H1 (cell line): Measurements from ENCODE around the gene ZNF516. TPM values are rescaled to one million over a fixed set of nuclear protein-coding genes. Genes with fewer than 3 reads are reported as not detected.

ENCODE experiments used
- CTCF ChIA-PET: fragments of 300-600 bp; sonication (Branson Sonifier 250); formaldehyde crosslinking; loops from one replicate; lab custom pipeline; 2021; ENCODE audit not compliant: partially characterized antibody; lab: Charles Lee
- POLR2A ChIA-PET: fragments of 300-600 bp; sonication (Branson Sonifier 250); formaldehyde crosslinking; loops from one replicate; lab custom pipeline; 2021; ENCODE audit warnings: inconsistent platforms; ENCODE audit not compliant: partially characterized antibody; lab: Charles Lee
- DNase-seq, 2 experiments: peaks; one replicate each; pipeline versions ENCODE4 v3.0.0 to v3.0.0-alpha.2; 2010 to 2022; ENCODE audit warnings: low spot score in 2 of 2, low read depth in 1 of 2, mixed read lengths in 1 of 2
- FAIRE-seq: peaks from 2 replicates; lab custom pipeline; 2011; peaks lifted over from hg19 to GRCh38; lab: Jason Lieb, UNC
- H2AFZ ChIP-seq: 2 replicates; pipeline ENCODE4 v1.8.1; 2012; ENCODE audit warnings: low read length, inconsistent platforms
- H2AK5ac ChIP-seq: 2 replicates; pipeline ENCODE4 v1.6.1; 2013; ENCODE audit warnings: low read depth, low read length
- H2BK120ac ChIP-seq: replicated peaks from 2 replicates; pipeline ENCODE3; 2013; ENCODE audit warnings: low read depth, low read length, inconsistent platforms
- H2BK12ac ChIP-seq: 2 replicates; pipeline ENCODE4 v1.6.1; 2013; ENCODE audit warnings: low read depth, low read length
- H2BK15ac ChIP-seq: 2 replicates; pipeline ENCODE4 v1.6.1; 2013; ENCODE audit warnings: low read length
- H2BK20ac ChIP-seq: 2 replicates; pipeline ENCODE4 v1.6.1; 2013; ENCODE audit warnings: low read length
- H2BK5ac ChIP-seq: 2 replicates; pipeline ENCODE4 v1.6.1; 2013; ENCODE audit warnings: low read depth, low read length
- H3K14ac ChIP-seq: 2 replicates; pipeline ENCODE4 v1.6.1; 2013; ENCODE audit warnings: inconsistent platforms; ENCODE audit not compliant: insufficient read length
- H3K18ac ChIP-seq: 2 replicates; pipeline ENCODE4 v1.6.1; 2013; ENCODE audit warnings: low read length; ENCODE audit errors: extremely low read depth
- H3K23ac ChIP-seq: 2 replicates; pipeline ENCODE4 v1.6.1; 2013; ENCODE audit warnings: inconsistent platforms; ENCODE audit not compliant: insufficient read length
- H3K23me2 ChIP-seq: 2 replicates; pipeline ENCODE4 v1.6.1; 2013; ENCODE audit warnings: low read depth, low read length
- H3K27ac ChIP-seq: 2 replicates; pipeline ENCODE4 v1.6.1; 2011; ENCODE audit warnings: low read depth, low read length, inconsistent platforms
- H3K27me3 ChIP-seq, 4 experiments: replicated peaks in 1 of 4; 1 replicate in 1 of 4; 2 replicates in 3 of 4; pipeline versions ENCODE4 v1.6.1 to v1.8.1; 2011 to 2013; ENCODE audit warnings: low read length in 3 of 4, mild to moderate bottlenecking in 3 of 4, inconsistent platforms in 2 of 4, mixed read lengths in 2 of 4, moderate library complexity in 1 of 4; ENCODE audit not compliant: control insufficient read depth in 3 of 4, insufficient read depth in 3 of 4; ENCODE audit errors: extremely low read depth in 1 of 4
- H3K36me3 ChIP-seq, 4 experiments: 2 replicates each; pipeline versions ENCODE4 v1.6.1 to v1.8.1; 2011 to 2013; ENCODE audit warnings: mild to moderate bottlenecking in 4 of 4, low read length in 3 of 4, moderate library complexity in 2 of 4, control low read depth in 1 of 4, inconsistent platforms in 1 of 4; ENCODE audit not compliant: insufficient read depth in 4 of 4, control insufficient read depth in 2 of 4
- H3K4ac ChIP-seq: replicated peaks from 2 replicates; pipeline ENCODE3; 2013; ENCODE audit warnings: low read length, low read depth, mixed read lengths, inconsistent platforms; ENCODE audit not compliant: insufficient read length
- H3K4me1 ChIP-seq, 4 experiments: replicated peaks in 1 of 4; 1 replicate in 1 of 4; 2 replicates in 3 of 4; pipeline versions ENCODE4 v1.6.1 to v1.8.1; 2011 to 2013; ENCODE audit warnings: low read length in 3 of 4, inconsistent platforms in 2 of 4, mixed read lengths in 1 of 4; ENCODE audit not compliant: insufficient read depth in 4 of 4, control insufficient read depth in 3 of 4
- H3K4me2 ChIP-seq, 2 experiments: 2 replicates each; pipeline versions ENCODE4 v1.6.1 to v1.8.1; 2011 to 2013; ENCODE audit warnings: low read depth in 2 of 2, low read length in 2 of 2, control low read depth in 1 of 2, inconsistent platforms in 1 of 2, mild to moderate bottlenecking in 1 of 2; ENCODE audit not compliant: insufficient read depth in 1 of 2
- H3K4me3 ChIP-seq, 4 experiments: fragments of 200-600, 300-600 bp in 1 of 4; sonication (generic), shearing (Covaris generic), sonication (Bioruptor Twin) in 1 of 4; 2 replicates each; pipeline versions ENCODE4 v1.5.1 to v1.8.1; 2011 to 2016; ENCODE audit warnings: low read length in 4 of 4, low read depth in 3 of 4, control low read depth in 2 of 4, inconsistent platforms in 2 of 4, mild to moderate bottlenecking in 2 of 4, mixed read lengths in 1 of 4, moderate library complexity in 1 of 4; ENCODE audit not compliant: insufficient read depth in 2 of 4; ENCODE audit errors: extremely low read depth in 1 of 4
- H3K56ac ChIP-seq: replicated peaks from 2 replicates; pipeline ENCODE3; 2013; ENCODE audit warnings: low read depth, mild to moderate bottlenecking, mixed read lengths, low read length, inconsistent platforms; ENCODE audit not compliant: insufficient read length
- H3K79me1 ChIP-seq: 2 replicates; pipeline ENCODE4 v1.6.1; 2013; ENCODE audit warnings: low read depth, low read length, control low read depth
- H3K79me2 ChIP-seq, 2 experiments: 2 replicates each; pipeline versions ENCODE4 v1.6.1 to v1.8.1; 2012 to 2013; ENCODE audit warnings: low read length in 2 of 2, mild to moderate bottlenecking in 2 of 2, inconsistent platforms in 1 of 2; ENCODE audit not compliant: insufficient read depth in 2 of 2, control insufficient read depth in 1 of 2
- H3K9ac ChIP-seq, 4 experiments: replicated peaks in 1 of 4; 1 replicate in 1 of 4; 2 replicates in 3 of 4; pipeline versions ENCODE4 v1.6.1 to v1.8.1; 2011 to 2013; ENCODE audit warnings: low read depth in 3 of 4, low read length in 3 of 4, control low read depth in 2 of 4, mild to moderate bottlenecking in 2 of 4, moderate library complexity in 2 of 4, inconsistent platforms in 1 of 4; ENCODE audit errors: extremely low read depth in 1 of 4
- H3K9me3 ChIP-seq, 2 experiments: 2 replicates each; pipeline versions ENCODE4 v1.6.1 to v1.8.1; 2012 to 2013; ENCODE audit warnings: mild to moderate bottlenecking in 2 of 2, moderate library complexity in 2 of 2, control low read depth in 1 of 2, inconsistent platforms in 1 of 2, low read depth in 1 of 2, low read length in 1 of 2, mixed read lengths in 1 of 2; ENCODE audit not compliant: insufficient read depth in 2 of 2
- H4K20me1 ChIP-seq, 2 experiments: replicated peaks in 1 of 2; 2 replicates each; pipeline versions ENCODE3 to v1.8.1; 2011 to 2013; ENCODE audit warnings: inconsistent platforms in 2 of 2, low read length in 2 of 2, mild to moderate bottlenecking in 1 of 2; ENCODE audit not compliant: insufficient read depth in 2 of 2, control insufficient read depth in 1 of 2
- H4K5ac ChIP-seq: 2 replicates; pipeline ENCODE4 v1.6.1; 2013; ENCODE audit warnings: low read length, low read depth, mixed read lengths, inconsistent platforms; ENCODE audit not compliant: insufficient read length
- H4K8ac ChIP-seq: 2 replicates; pipeline ENCODE4 v1.8.0; 2013; ENCODE audit warnings: mild to moderate bottlenecking, moderate library complexity, low read length, inconsistent platforms; ENCODE audit not compliant: insufficient read depth; ENCODE audit errors: extremely low read depth
- H4K91ac ChIP-seq: replicated peaks from 2 replicates; pipeline ENCODE3; 2013; ENCODE audit warnings: low read length, mixed read lengths, inconsistent platforms; ENCODE audit not compliant: insufficient read length
- CBX5 ChIP-seq: fragments of 300-800, 300-1000 bp; sonication (generic); IDR thresholded peaks from 2 replicates; pipeline ENCODE4 v1.7.1; 2016; ENCODE audit warnings: antibody characterized with exemption, low read length, low read depth
- CHD1 ChIP-seq: IDR thresholded peaks from 2 replicates; pipeline ENCODE4 v1.6.1; 2012; ENCODE audit warnings: low read depth, low read length, improper control_type of control experiment
- HDAC6 ChIP-seq: IDR thresholded peaks from one replicate; pipeline ENCODE4 v1.7.1; 2012; ENCODE audit warnings: low read depth, mild to moderate bottlenecking, inconsistent platforms, low read length, moderate library complexity
- NANOG ChIP-seq: IDR thresholded peaks from 2 replicates; pipeline ENCODE4 v1.6.1; 2011; ENCODE audit warnings: low read length, low read depth, mild to moderate bottlenecking, inconsistent platforms; ENCODE audit not compliant: insufficient read depth, poor library complexity, severe bottlenecking
- PHF8 ChIP-seq: fragments of 200-600 bp; sonication (generic); conservative IDR thresholded peaks from 2 replicates; pipeline ENCODE4 v1.7.1; 2012; ENCODE audit warnings: low read depth, mild to moderate bottlenecking, inconsistent platforms, low read length, moderate library complexity
- POLR2AphosphoS5 ChIP-seq: IDR thresholded peaks from 2 replicates; pipeline ENCODE4 v1.6.1; 2011; ENCODE audit warnings: low read depth, low read length
- RNF2 ChIP-seq: fragments of 200-900, 300-1000 bp; sonication (generic); IDR thresholded peaks from 2 replicates; pipeline ENCODE4 v1.7.1; 2016; ENCODE audit warnings: borderline replicate concordance, low read depth, mild to moderate bottlenecking, antibody characterized with exemption, low read length; ENCODE audit not compliant: poor library complexity, severe bottlenecking; ENCODE audit errors: missing control alignments
- SP1 ChIP-seq: IDR thresholded peaks from 2 replicates; pipeline ENCODE4 v1.6.1; 2011; ENCODE audit warnings: low read depth, low read length
- TBP ChIP-seq: IDR thresholded peaks from 2 replicates; pipeline ENCODE4 v1.6.1; 2011; ENCODE audit warnings: low read depth, low read length, improper control_type of control experiment
- YY1 ChIP-seq: IDR thresholded peaks from 2 replicates; pipeline ENCODE4 v1.6.1; 2011; ENCODE audit warnings: low read depth, mild to moderate bottlenecking, low read length
- WGBS, 2 experiments: shearing (Covaris generic) in 1 of 2; methylation state at CpG; one replicate each; pipeline versions ENCODE4 v1.1.6 to v1.1.7; 2013 to 2015; ENCODE audit warnings: low lambda C conversion rate in 2 of 2, mixed read lengths in 2 of 2, inconsistent platforms in 1 of 2, low coverage in 1 of 2, missing lambda C conversion rate in 1 of 2; ENCODE audit not compliant: insufficient replicate concordance in 2 of 2, insufficient coverage in 1 of 2, insufficient read length in 1 of 2; ENCODE audit errors: extremely low coverage in 1 of 2, missing lambda C conversion rate in 1 of 2; 5-methylcytosine and 5-hydroxymethylcytosine counted together
- polyA plus RNA-seq, 7 experiments: library from polyadenylated mRNA; depleted of rRNA in 3 of 7; stranded (reverse) in 5 of 7; unstranded in 2 of 7; fragments of >200 nt in 5 of 7; fragments of 200-250 nt in 2 of 7; gene quantifications; 1 replicate in 5 of 7; 2 replicates in 1 of 7; 4 replicates in 1 of 7; pipeline versions ENCODE4 v1.2.1 to v1.2.3, GENCODE V29; 2011 to 2013; ENCODE audit warnings: missing spikeins in 2 of 7, mixed read lengths in 2 of 7
- total RNA-seq: library from RNA; stranded (reverse); fragmentation: NEBNext Ultra II Directional; extraction: Animal tissue kit (Norgen Biotek cat#: 25700); gene quantifications from 2 replicates; pipeline ENCODE4 v1.2.1, GENCODE V29; 2021
- TF ChIP-seq, protein P1 (sequence below): IDR thresholded peaks from 2 replicates; pipeline ENCODE4 v1.6.1; 2011; ENCODE audit warnings: low read depth, mild to moderate bottlenecking, low read length; ENCODE audit not compliant: insufficient read depth

The ZNF516 gene
- total and polyA plus RNA-seq, 2 of the 8 experiments (the other 6 are each of a cell fraction or from before 2014, with no cell fraction given): 7.3 to 17.0 TPM

GRCh38 chr18:76374330-76375281, 120.4 kb downstream of the ZNF516 start:
- CTCF ChIA-PET: interaction anchor here (1.5 to 1.6 kb wide), 2 partner anchors 23 to 133 kb away, joined by 3 to 12 read pairs; no protein-coding TSS in a partner anchor
- H3K9me3 ChIP-seq: no peaks in the 10 kb centered on the region
- H3K9ac ChIP-seq: no peak overlapping the region
- peaks cover 0 to 11% (median under 1%) of the 10 kb centered on the region in 4 experiments; a peak in 2 of 8 replicates for H3K36me3 ChIP-seq
- H3K23ac ChIP-seq: no peak overlapping the region
- no peak overlapping the region for H3K4ac ChIP-seq
- WGBS, 2 experiments: 90% methylated on average over 12 of the region's 12 CpGs; no CpG with 5 or more reads in 1 of the 2 experiments
- no peak overlapping the region for H4K91ac ChIP-seq
- H2BK12ac ChIP-seq: no peak overlapping the region
- no peaks in the 10 kb centered on the region for H3K27me3 ChIP-seq
- H3K14ac ChIP-seq: no peak overlapping the region
- H3K79me1 ChIP-seq: no peaks in the 10 kb centered on the region
- H2BK15ac ChIP-seq: no peak overlapping the region
- DNase-seq (no peak), FAIRE-seq (no peak)
- no peak overlapping the region for H4K5ac ChIP-seq
- H3K56ac ChIP-seq: no peak overlapping the region
- H3K23me2 ChIP-seq: no peaks in the 10 kb centered on the region
- H3K4me2 ChIP-seq: no peak overlapping the region
- H2AK5ac ChIP-seq: 0 out of 2 replicates have a peak overlapping the region, but pooled peaks have one; percentile 39
- no peak overlapping the region for H2BK5ac ChIP-seq
- no peak overlapping the region for H2AFZ ChIP-seq
- H4K8ac ChIP-seq: no peak overlapping the region
- POLR2A ChIA-PET: interaction anchor here (0.7 kb wide), 1 partner anchor 1810 kb away, joined by 3 read pairs; no protein-coding TSS in a partner anchor
- H3K79me2 ChIP-seq: no peaks in the 10 kb centered on the region
- no peak overlapping the region for H2BK120ac ChIP-seq
- no peak overlapping the region for H2BK20ac ChIP-seq
- H3K4me3 ChIP-seq: no peak overlapping the region
- H3K27ac ChIP-seq: no peak overlapping the region
- H3K4me1 ChIP-seq: peaks cover 0 to 4% (median 1%) of the 10 kb centered on the region in 4 experiments; a peak in 3 of 7 replicates
- H4K20me1 ChIP-seq: no peaks in the 10 kb centered on the region
- H3K18ac ChIP-seq: no peak overlapping the region
- TF ChIP-seq PHF8 (no peak), CBX5 (no peak), YY1 (no peak), TBP (no peak), HDAC6 (no peak), CHD1 (no peak), POLR2AphosphoS5 (no peak), RNF2 (no peak), NANOG (no peak), SP1 (no peak)
- TF ChIP-seq, protein P1, sequence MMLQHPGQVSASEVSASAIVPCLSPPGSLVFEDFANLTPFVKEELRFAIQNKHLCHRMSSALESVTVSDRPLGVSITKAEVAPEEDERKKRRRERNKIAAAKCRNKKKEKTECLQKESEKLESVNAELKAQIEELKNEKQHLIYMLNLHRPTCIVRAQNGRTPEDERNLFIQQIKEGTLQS: no peak
